HG03095 (cell line): ENCODE data around the gene CFAP58.

Experiments used
- ATAC-seq: cut with Tn5 transposase; IDR thresholded peaks from one replicate; pipeline ENCODE4 v1.9.1; 2021; ENCODE audit warnings: moderate library complexity; ENCODE audit not compliant: unreplicated experiment

The CFAP58 gene, protein sequence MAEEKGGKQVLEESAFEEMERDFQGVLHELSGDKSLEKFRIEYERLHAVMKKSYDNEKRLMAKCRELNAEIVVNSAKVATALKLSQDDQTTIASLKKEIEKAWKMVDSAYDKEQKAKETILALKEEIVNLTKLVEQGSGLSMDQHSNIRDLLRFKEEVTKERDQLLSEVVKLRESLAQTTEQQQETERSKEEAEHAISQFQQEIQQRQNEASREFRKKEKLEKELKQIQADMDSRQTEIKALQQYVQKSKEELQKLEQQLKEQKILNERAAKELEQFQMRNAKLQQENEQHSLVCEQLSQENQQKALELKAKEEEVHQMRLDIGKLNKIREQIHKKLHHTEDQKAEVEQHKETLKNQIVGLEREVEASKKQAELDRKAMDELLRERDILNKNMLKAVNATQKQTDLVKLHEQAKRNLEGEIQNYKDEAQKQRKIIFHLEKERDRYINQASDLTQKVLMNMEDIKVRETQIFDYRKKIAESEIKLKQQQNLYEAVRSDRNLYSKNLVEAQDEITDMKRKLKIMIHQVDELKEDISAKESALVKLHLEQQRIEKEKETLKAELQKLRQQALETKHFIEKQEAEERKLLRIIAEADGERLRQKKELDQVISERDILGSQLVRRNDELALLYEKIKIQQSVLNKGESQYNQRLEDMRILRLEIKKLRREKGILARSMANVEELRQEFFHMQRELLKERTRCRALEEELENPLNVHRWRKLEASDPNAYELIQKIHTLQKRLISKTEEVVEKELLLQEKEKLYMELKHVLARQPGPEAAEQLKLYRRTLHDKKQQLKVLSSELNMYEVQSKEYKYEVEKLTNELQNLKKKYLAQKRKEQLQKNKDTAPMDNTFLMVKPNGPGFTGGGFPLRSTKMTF

DNA sequence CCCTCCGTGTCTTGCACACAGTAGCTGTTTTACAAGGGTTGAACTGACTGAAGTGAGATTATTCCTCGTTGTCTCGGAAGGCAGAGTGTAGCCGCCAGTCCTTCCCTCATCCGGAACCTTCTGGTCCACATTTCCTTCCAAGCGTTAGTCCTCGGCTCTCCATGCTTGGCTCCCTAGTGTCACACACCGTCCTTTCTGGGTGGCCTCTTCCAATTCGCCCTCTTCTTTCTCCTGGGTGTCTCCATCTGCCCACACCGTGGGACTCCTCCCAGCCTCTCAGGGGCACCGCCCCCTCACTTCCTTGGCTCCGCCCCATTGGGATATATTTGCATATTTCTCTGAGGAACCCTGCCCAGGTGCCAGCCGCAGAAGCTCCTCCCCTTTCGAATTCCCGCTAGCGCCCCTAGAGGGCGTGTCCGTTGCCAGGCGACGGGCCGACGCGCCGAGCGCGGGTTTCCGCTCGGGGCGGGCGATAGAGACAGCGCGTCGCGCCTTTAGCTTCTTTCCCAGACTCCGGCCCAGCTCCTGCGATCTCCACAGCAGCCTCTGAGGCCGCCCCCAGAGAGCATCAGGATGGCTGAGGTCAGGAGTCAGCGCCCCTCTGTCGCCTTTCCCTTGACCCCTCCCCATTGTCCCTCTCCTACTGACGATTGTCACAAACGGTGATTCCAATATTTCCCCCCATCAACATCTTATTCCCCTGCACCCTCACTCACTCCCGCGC lies at the start of gene CFAP58:
CFAP58 (plus strand) TSS at position 509 of the 724 bp plus-strand sequence; CDS start at position 574, 65 bp downstream.
- ATAC-seq: peak; percentile 49

DNA sequence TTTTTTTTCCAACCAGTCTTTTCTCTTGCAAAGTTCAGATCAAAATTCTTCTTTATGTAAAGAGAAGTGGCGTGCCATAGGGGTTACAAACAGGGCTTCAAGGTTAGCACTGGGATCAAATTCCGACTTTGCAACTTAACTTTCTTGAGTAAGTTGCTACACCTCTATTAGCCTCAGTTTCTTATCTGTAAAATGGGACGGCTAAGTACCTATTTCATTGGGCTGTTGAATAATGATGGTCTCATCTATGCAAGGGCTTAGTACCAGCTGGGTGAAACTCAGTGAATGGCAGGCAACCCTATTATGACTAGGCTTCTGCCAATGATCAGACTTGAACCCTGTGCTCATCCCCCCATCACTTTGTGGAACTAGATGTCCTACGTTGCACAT lies 49.3 kb upstream of the CFAP58 start:
- ATAC-seq: no peak

DNA sequence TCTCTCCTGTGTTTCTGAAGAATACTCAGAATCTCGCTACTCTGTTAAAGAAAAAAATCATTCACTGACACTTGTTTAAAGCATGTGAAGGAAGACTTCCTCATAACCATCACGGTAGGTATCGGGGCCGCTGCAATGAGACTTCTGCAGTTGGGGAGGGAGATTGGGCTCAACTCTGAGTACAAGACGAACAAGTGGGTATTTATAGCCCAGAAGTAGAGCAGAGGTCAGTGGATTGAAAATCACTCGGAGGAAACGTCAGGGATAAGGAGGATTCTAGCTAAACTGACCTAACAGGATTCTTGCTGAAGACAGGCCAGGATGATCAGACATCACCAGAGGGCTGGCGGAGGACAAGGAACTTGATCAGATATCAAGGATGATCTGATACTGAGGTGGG lies 48.7 kb upstream of the CFAP58 start:
- ATAC-seq: no peak

DNA sequence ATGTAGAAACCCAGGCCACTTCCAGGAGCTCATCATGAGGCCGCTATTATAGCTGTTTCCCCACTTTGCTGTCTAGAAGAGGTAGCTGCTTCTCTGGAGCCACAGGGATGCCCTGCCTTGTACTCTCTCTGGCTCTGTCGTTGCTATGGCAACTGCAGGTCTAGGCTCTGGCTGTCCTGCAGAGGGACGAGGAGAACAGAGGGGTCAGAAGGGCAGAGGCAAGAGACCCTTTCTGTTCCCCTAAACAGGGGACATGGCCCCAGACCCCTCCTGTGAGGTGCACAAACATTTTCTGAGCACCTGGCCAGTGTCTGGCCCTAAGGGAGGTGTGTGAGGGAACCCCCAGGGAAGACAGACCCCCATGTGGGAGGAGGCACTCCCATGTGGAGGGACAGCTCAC lies 46.7 kb upstream of the CFAP58 start:
- ATAC-seq: no peak

DNA sequence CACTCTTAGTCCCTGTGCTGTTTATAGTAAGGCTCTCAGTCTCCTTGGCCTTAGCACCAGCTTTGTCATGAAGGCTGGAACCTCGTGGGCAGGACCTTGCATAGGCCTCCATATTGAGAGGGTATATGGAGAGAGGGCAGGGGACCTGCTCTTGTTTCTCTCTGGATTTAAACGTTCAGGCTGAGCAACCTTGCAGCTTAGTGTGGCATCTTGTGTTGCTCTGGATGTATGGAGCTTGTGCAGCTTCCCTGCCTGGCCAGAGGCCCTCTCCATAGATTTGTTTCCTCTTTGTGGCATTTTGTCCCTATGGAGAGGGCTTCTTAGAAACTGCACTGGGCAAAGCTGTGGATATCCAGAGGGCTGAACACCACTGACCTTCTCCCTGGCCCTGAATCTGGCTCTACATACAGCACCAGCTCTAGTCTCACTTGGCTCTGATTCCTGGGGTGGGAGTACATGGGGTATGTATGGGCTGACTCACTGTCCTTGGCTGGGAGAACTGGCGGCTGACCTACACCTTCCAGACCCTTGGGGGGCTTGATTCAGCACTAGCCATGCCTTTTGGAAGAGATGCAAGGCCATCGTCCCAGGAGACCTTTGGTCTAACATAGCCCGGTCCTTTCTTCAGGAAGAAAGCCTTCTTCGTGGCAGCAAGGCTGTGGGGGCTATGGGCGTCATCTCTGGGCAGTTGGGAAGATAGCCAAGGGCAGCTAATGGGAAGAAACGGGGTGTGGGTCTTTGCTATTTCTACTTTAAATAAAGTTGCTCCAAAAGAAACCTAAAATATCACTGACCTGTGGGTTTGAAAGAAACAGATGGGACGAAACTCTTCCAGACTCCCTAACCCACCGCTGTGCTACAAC lies 45.8 kb upstream of the CFAP58 start:
- ATAC-seq: no peak

DNA sequence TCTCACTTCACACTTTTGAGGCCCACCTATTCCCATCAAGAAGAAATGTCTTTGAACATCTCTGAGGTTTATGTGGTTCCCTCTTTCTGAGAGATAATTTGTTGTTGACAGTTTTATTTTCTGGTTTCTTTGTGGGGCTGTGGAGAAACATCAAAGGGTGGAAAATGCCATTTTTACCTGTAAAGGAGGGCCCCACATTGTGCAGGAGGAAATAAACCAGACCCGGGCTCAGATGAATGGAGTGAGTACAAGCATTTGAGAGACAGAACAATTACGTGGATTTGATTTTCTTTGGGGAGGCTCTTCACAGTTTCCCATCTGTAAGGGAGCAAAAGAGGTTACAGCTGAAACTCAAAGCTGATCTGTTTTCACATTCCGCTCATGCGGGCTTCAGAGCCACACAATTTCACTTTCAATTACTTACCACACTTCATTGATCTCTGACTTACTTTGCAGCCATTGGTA lies 45.2 kb upstream of the CFAP58 start:
- ATAC-seq: peak; percentile 73

DNA sequence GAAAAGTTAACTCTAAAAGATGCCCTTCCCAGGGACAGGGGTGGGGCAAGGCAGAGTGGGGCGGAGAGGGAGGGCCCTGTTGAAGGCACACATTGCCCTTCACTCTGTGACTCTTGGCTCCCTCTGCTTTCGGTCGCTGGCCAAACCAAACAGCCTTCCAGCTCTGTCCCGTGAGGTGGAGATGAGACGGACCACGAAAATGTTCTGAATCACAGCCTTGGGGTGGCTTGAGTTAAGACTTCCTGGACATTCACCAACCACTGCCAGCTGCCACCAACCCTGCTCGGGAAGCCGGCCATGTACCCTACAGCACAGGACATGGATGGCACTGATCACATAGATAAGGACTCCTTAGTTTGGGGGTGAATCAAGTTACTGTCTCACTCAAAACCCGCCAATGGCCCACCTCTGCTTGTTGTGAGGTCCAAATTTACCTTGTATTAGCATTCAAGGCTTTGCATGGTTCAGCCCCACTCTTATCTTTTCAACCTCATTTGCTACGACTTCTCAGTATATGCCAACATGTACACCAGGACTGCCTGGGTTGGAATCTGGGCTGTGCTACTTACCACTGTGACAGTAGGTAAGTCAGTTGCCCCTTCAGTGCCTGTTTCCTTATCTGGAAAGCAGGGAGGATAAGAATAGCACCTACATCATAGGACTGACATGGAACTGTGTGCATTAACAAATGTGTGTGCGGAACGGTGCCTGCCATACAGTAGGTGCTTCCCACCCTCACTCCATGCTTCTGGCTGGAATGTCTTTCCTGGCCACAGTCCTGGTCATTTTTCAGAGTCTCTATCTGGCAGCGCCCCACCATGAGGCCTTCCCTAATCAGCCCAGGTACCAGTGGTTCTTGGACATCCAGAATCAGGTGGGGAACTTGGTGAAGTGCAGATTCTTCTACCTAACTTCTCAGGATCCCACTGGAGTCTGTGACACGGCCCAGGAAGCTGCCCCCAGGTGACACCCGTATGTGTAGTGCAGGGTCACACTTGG lies 43.4 kb upstream of the CFAP58 start:
- ATAC-seq: no peak

DNA sequence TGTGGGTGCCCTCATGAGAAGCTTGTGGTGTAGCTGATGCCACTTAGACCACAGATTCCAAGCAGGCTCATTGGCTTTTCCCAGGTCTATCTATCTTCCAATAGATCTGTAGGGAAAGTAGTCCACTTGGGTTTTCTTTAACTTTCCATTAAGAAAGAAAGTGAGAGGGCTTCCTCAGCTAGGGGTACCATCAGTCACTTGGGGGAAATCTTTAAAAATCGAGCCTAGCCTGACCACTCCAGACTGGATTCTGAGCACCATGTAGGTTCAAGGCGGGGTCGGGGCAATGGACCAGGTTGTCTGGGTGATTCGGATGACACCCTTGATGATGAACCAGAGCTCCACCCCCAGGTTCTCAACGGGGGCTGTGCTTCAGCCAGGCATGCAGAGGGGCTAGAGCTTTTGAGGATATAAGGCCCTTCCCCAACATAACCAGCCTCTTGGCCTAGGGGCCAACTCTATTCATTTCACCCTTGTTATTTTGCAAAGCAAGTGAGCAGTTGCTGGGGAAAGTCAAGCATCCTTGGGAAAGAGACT lies 42.4 kb upstream of the CFAP58 start:
- no peak for ATAC-seq

DNA sequence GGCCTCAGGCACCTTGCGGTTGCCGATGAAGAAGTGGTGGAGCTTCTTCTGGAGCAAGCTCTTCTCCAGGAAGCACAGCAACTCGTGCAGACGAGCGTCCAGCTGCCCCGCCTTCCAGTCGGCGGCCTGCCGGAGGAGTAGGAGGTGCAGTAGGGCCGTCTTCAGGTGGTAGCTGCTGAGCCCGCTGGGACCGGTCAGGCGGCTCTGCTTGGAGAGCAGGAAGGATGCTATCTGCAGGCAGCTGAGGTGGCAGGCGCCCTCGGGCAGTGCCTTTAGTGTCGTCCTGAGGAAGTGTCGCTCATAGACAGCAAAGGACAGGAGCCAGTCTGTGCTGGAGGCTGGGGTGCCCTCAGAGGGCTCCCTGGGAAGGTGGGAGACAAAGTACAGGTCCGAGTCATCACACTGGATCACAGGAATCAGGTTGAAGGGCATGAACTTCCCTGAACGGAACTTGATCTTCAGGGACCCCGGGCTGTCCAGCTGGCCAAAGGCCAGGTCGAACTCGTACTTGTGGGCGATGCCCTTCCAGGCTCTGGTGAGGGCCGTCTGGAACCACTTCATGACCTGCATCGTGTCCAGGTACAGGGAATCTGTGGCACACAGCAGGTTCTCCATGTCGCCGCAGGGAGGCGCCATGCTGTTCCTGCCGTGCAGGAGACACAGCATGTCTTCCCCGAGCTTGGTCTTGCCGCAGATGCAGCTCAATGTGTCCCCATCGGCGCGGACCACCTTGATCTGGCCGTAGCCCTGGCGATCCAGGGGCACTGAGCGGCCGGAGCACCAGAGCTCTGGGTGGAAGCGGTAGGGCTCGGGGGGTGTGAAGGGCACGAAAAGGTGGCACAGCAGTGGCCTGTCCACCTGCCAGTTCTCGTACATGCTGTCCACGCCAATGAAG lies 38.8 kb upstream of the CFAP58 start:
- no peak for ATAC-seq

DNA sequence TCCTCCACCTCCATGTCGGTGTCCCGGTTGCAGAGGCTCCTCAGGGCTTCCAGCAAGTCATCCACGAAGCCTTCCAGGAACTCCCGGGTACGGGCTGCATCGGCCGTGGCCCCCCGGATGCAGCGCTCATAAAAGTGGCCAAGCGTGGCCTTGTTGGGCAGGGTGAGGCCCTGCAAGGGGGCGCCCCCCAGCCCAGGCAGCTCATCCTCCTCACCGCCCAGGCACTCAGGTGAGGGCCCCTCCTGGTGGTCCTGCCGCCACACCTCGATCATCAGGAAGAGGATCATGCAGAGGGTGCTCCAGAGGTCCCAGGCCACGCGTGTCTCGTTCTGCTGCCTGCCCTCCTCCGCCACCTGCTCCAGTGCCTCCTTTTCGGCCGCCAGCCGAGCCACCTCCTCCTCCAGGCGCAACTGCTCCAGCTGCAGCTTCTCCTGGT lies 38.1 kb upstream of the CFAP58 start:
- ATAC-seq: no peak

DNA sequence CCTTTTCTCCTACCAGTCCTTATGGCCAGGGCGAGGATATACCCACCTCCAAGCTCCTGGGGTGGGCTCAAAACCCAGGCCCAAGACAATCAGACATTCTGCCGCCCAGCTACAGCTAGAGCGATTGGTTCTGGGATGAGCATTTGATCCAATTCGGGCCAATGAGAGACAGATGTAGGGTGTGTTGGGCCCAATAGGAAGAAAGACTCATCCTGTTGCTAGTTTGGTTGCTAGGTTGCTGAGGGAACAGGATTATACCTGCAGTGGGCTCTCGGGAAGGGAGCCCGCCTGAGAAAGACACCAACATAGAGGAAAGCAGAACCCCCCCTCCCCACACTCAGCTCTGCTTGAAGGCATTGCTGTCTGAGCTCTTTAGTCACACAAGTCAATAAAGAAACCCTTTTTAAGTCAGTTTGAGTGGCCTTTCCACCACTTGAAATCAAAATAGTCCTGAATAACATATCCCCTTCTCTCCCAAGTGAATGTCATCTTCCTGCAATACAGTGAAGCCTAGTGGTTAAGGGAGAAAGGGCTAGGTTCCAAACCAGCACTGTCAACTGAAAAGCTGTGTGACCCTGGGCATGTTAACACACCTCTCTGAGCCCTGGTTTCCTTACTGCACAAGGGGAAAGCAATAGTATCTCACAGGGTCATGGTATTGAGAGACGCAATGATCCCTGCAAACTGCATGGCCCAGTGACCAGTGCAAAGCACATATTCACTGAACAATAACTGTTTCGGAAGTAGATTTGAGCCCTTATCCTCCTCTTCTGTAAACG lies 37.1 kb upstream of the CFAP58 start:
- ATAC-seq: no peak

DNA sequence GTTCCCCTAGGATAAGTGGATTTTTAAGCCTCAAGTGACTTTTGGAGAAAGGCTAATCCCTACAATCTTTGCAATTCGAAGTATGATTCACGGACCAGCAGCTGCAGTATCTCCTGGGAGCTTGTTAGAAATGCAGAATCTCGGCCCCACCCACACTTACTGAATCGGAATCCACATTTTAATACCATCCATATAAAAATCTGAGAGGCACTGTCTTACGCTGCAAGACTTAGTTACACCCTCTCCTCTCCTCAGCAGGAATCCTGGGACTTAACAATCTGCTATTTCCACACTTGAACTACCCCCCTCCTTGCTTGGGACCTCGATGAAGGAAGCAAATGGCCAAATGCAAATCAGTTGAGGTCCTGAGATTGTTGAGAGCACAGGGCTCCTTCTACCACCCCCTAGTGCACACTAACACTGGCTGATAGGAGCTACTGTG lies 36.3 kb upstream of the CFAP58 start:
- peak; percentile 42 for ATAC-seq

DNA sequence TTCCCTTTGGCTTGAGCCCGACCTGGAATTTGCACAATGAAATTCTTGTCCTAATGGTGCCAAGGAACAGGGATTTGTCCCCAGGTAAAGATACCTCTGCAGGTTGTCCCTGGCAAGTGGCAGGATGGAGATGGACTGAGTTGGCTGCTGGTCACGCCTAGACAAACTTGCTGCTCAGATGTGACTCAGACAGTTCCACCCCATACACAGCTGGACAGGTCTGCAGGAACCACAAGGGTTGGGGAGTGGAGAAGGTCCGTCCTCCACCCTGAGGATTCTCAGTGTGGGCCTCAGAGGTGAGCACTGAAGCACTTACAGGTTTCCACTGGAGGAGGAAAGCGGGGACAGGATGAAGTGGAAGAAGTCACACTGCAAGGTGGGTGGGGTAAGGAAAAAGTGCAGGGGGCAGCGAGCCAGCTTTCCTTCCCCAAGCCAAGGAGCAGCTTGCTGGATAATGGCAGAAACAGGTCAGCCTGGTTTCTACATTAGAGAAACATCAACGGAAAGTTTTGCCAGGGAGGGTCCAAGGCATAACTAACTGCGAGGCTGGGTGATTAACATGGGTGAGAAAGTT lies 35.8 kb upstream of the CFAP58 start:
- peak; percentile 38 for ATAC-seq

DNA sequence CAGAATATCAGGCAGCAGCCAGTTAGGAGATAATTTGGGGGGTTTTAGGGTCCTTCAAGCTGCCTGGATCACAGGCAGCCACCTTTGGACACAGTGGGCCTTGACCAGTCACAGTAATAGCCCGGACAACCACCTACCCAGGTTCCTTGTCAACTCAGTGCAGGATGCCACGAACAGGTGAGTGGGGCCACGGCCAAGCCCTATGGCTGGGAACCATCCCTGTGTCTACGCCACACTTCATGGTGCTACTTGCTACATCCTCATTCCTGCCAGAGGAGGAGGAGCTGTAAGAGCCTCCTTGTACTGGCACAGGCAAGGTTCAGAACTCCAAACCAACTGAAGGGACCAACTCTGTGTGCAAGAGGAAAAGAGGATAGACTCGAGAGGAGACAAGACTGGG lies 35.3 kb upstream of the CFAP58 start:
- no peak for ATAC-seq

DNA sequence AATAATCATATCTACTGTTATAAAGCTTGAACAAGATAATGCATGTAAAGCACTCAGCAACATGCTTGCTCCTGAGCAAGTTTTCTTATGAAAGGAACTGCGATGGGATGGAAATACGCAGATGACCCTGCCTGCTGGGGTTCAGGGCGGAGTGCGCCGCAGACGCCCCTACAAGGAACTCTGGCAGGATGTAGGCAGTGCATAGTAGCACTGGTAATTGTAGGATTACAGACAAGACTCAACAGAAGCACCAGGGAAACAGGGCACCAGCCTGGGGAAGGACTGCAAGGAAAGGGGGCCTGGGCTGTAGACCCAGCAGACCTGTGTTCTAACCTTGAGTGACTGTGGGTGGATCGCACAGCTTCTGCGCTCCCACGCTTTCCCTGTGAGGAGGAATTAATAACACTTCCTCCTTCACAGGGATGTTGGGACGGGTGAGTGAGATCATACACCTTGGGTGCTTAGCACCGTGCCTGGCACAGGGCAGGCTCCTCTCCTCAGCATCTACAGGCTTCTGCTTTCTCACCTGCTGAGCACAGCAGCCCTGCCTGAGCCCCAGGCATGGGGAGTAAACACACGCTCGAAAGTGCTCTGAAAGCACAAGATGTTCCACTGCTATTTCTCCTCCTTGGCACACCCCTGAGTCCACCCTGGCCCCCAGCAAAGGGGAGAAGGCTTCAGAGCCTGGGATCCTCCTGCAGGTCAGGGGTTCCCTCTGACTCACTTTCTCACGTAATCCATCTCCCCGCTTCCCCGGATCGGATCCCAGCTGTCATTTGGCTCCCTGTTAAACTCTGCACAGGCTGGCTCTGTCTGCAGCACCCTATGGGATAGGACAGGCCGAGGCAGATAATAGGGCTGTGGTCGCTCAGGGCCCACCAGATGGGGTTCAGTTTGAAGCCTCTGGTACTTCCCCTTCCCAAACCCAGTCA lies 34.6 kb upstream of the CFAP58 start:
- ATAC-seq: no peak

DNA sequence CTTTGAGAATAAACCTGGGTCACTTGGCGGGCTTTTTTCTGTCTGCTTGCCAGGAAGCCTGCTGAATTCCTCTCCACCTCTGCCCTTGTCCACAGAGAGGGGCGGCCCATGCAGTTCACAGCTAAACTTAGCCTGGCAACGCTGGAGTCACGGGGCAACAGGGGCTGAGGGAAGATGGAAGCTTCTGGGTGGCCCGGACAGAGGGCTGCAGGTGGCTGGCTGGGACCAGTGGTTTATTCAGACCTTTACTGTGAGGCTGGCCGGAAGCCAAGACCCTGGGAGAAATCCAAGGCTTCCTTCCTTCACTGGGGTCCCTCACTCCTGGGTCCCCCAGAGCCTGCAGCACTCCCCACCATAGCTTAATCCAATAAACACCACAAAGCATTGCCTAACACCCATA lies 32.4 kb upstream of the CFAP58 start:
- no peak for ATAC-seq
